ENCODE data around the gene MYOCOS.

DNA sequence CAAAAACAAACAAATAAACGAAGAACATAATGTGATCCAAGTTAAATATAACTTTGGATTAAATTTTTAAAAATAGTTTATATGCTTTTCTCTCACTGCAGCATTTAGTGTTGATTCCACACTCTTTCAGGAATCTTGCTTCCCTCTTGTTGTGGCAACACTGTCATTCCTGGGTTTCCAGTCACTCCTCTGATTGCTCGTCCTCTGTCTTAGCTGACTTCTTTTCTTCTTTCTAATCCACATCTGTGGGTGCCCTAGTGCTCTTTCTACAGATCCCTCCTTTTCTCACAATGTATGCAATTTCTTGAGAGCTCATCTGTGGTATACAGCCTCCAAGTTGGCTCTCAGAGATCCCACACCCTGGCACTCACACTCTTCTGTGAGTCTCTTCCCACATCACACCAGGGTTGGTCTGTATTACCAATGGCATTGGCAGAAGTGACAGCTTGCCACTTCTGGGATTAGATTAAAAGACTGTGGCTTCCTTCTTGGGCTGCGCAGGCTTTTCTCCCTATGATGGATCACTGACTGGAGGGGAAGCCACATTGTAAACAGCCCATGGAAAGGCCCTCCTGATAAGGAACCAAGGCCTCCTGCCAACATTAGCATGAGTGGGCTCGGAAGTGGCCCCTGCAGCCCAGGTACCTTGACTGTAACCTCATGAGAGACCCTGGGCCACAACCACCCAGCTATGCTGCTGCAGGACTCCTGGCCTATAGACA, 42.0 kb downstream of the MYOCOS start:
- TF ChIP-seq CBFA2T2 (conservative IDR thresholded peaks at IDR 0.05): no peak
- TF ChIP-seq NR4A1 (CRISPR knock-in tag; IDR thresholded peaks at IDR 0.05): no peak
- TF ChIP-seq NR4A1 (tag; IDR thresholded peaks at IDR 0.05): no peak
- TF ChIP-seq, protein P1, sequence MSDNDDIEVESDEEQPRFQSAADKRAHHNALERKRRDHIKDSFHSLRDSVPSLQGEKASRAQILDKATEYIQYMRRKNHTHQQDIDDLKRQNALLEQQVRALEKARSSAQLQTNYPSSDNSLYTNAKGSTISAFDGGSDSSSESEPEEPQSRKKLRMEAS (CRISPR knock-in tag; IDR thresholded peaks at IDR 0.05): no peak
- TF ChIP-seq XRCC5 (IDR thresholded peaks at IDR 0.05; ENCODE audit: low read depth, low read length): no peak
- TF ChIP-seq SETDB1 (IDR thresholded peaks at IDR 0.05; ENCODE audit: low read length): no peak
- TF ChIP-seq, protein P2, sequence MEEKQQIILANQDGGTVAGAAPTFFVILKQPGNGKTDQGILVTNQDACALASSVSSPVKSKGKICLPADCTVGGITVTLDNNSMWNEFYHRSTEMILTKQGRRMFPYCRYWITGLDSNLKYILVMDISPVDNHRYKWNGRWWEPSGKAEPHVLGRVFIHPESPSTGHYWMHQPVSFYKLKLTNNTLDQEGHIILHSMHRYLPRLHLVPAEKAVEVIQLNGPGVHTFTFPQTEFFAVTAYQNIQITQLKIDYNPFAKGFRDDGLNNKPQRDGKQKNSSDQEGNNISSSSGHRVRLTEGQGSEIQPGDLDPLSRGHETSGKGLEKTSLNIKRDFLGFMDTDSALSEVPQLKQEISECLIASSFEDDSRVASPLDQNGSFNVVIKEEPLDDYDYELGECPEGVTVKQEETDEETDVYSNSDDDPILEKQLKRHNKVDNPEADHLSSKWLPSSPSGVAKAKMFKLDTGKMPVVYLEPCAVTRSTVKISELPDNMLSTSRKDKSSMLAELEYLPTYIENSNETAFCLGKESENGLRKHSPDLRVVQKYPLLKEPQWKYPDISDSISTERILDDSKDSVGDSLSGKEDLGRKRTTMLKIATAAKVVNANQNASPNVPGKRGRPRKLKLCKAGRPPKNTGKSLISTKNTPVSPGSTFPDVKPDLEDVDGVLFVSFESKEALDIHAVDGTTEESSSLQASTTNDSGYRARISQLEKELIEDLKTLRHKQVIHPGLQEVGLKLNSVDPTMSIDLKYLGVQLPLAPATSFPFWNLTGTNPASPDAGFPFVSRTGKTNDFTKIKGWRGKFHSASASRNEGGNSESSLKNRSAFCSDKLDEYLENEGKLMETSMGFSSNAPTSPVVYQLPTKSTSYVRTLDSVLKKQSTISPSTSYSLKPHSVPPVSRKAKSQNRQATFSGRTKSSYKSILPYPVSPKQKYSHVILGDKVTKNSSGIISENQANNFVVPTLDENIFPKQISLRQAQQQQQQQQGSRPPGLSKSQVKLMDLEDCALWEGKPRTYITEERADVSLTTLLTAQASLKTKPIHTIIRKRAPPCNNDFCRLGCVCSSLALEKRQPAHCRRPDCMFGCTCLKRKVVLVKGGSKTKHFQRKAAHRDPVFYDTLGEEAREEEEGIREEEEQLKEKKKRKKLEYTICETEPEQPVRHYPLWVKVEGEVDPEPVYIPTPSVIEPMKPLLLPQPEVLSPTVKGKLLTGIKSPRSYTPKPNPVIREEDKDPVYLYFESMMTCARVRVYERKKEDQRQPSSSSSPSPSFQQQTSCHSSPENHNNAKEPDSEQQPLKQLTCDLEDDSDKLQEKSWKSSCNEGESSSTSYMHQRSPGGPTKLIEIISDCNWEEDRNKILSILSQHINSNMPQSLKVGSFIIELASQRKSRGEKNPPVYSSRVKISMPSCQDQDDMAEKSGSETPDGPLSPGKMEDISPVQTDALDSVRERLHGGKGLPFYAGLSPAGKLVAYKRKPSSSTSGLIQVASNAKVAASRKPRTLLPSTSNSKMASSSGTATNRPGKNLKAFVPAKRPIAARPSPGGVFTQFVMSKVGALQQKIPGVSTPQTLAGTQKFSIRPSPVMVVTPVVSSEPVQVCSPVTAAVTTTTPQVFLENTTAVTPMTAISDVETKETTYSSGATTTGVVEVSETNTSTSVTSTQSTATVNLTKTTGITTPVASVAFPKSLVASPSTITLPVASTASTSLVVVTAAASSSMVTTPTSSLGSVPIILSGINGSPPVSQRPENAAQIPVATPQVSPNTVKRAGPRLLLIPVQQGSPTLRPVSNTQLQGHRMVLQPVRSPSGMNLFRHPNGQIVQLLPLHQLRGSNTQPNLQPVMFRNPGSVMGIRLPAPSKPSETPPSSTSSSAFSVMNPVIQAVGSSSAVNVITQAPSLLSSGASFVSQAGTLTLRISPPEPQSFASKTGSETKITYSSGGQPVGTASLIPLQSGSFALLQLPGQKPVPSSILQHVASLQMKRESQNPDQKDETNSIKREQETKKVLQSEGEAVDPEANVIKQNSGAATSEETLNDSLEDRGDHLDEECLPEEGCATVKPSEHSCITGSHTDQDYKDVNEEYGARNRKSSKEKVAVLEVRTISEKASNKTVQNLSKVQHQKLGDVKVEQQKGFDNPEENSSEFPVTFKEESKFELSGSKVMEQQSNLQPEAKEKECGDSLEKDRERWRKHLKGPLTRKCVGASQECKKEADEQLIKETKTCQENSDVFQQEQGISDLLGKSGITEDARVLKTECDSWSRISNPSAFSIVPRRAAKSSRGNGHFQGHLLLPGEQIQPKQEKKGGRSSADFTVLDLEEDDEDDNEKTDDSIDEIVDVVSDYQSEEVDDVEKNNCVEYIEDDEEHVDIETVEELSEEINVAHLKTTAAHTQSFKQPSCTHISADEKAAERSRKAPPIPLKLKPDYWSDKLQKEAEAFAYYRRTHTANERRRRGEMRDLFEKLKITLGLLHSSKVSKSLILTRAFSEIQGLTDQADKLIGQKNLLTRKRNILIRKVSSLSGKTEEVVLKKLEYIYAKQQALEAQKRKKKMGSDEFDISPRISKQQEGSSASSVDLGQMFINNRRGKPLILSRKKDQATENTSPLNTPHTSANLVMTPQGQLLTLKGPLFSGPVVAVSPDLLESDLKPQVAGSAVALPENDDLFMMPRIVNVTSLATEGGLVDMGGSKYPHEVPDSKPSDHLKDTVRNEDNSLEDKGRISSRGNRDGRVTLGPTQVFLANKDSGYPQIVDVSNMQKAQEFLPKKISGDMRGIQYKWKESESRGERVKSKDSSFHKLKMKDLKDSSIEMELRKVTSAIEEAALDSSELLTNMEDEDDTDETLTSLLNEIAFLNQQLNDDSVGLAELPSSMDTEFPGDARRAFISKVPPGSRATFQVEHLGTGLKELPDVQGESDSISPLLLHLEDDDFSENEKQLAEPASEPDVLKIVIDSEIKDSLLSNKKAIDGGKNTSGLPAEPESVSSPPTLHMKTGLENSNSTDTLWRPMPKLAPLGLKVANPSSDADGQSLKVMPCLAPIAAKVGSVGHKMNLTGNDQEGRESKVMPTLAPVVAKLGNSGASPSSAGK (IDR thresholded peaks at IDR 0.05): no peak
- TF ChIP-seq, protein P3, sequence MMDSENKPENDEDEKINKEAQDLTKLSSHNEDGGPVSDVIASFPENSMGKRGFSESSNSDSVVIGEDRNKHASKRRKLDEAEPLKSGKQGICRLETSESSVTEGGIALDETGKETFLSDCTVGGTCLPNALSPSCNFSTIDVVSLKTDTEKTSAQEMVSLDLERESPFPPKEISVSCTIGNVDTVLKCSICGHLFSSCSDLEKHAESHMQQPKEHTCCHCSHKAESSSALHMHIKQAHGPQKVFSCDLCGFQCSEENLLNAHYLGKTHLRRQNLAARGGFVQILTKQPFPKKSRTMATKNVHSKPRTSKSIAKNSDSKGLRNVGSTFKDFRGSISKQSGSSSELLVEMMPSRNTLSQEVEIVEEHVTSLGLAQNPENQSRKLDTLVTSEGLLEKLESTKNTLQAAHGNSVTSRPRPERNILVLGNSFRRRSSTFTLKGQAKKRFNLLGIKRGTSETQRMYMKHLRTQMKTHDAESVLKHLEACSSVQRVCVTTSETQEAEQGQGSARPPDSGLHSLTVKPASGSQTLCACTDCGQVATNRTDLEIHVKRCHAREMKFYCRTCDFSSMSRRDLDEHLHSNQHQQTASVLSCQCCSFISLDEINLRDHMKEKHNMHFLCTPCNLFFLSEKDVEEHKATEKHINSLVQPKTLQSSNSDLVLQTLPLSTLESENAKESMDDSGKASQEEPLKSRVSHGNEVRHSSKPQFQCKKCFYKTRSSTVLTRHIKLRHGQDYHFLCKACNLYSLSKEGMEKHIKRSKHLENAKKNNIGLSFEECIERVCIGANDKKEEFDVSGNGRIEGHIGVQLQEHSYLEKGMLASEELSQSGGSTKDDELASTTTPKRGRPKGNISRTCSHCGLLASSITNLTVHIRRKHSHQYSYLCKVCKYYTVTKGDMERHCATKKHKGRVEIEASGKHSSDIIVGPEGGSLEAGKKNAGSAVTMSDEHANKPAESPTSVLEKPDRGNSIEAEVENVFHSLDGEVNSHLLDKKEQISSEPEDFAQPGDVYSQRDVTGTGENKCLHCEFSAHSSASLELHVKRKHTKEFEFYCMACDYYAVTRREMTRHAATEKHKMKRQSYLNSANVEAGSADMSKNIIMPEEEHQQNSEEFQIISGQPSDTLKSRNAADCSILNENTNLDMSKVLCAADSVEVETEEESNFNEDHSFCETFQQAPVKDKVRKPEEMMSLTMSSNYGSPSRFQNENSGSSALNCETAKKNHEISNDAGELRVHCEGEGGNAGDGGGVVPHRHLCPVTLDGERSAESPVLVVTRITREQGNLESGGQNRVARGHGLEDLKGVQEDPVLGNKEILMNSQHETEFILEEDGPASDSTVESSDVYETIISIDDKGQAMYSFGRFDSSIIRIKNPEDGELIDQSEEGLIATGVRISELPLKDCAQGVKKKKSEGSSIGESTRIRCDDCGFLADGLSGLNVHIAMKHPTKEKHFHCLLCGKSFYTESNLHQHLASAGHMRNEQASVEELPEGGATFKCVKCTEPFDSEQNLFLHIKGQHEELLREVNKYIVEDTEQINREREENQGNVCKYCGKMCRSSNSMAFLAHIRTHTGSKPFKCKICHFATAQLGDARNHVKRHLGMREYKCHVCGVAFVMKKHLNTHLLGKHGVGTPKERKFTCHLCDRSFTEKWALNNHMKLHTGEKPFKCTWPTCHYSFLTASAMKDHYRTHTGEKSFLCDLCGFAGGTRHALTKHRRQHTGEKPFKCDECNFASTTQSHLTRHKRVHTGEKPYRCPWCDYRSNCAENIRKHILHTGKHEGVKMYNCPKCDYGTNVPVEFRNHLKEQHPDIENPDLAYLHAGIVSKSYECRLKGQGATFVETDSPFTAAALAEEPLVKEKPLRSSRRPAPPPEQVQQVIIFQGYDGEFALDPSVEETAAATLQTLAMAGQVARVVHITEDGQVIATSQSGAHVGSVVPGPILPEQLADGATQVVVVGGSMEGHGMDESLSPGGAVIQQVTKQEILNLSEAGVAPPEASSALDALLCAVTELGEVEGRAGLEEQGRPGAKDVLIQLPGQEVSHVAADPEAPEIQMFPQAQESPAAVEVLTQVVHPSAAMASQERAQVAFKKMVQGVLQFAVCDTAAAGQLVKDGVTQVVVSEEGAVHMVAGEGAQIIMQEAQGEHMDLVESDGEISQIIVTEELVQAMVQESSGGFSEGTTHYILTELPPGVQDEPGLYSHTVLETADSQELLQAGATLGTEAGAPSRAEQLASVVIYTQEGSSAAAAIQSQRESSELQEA (IDR thresholded peaks at IDR 0.05; ENCODE audit: low read depth): no peak
- TF ChIP-seq ZC3H8 (IDR thresholded peaks at IDR 0.05): no peak
- no peak for TF ChIP-seq MXI1 (IDR thresholded peaks at IDR 0.05; ENCODE audit: low read depth, low read length)
